A673 (cell line): ENCODE data around the gene SRRM3. TPM values are rescaled to one million over a fixed set of nuclear protein-coding genes. Genes with fewer than 3 reads are reported as not detected.

Experiments used
- BruUV-seq: library from RNA; stranded (reverse); fragments of 400-500 nt; replicated peaks from 2 replicates; lab custom pipeline; 2021; lab: Mats Ljungman, UMichigan
- CTCF ChIA-PET: fragments of 300-600 bp; sonication (Branson Sonifier 250); formaldehyde crosslinking; loops from one replicate; lab custom pipeline; 2022; ENCODE audit warnings: antibody characterized with exemption; lab: Charles Lee
- POLR2A ChIA-PET: fragments of 300-600 bp; sonication (Branson Sonifier 250); formaldehyde crosslinking; loops from one replicate; lab custom pipeline; 2022; ENCODE audit warnings: antibody characterized with exemption; ENCODE audit not compliant: low non-redundant PET; lab: Charles Lee
- DNase-seq: peaks from one replicate; pipeline ENCODE4 v3.0.0-alpha.2; 2015; ENCODE audit warnings: low spot score
- H3K27ac ChIP-seq: fragments of 200-600 bp; sonication (generic); 2 replicates; pipeline ENCODE4 v1.5.1; 2016; ENCODE audit warnings: mixed run types, low read depth, mild to moderate bottlenecking, mixed read lengths, antibody characterized with exemption, low read length; ENCODE audit not compliant: poor library complexity, severe bottlenecking
- H3K27me3 ChIP-seq: fragments of 200-600 bp; sonication (generic); replicated peaks from 2 replicates; pipeline ENCODE4 v1.6.1; 2017; ENCODE audit warnings: mixed run types, low read depth, mild to moderate bottlenecking, mixed read lengths, antibody characterized with exemption, low read length; ENCODE audit not compliant: insufficient read depth, poor library complexity
- H3K36me3 ChIP-seq: fragments of 200-600 bp; sonication (generic); 2 replicates; pipeline ENCODE4 v1.6.1; 2016; ENCODE audit warnings: mixed run types, mild to moderate bottlenecking, mixed read lengths, antibody characterized with exemption, low read length; ENCODE audit not compliant: insufficient read depth, poor library complexity, severe bottlenecking
- H3K4me1 ChIP-seq: fragments of 200-600 bp; sonication (generic); 2 replicates; pipeline ENCODE4 v1.6.1; 2017; ENCODE audit warnings: mixed run types, mild to moderate bottlenecking, mixed read lengths, antibody characterized with exemption, low read length; ENCODE audit not compliant: insufficient read depth, poor library complexity, severe bottlenecking
- H3K4me3 ChIP-seq: fragments of 200-600 bp; sonication (generic); 2 replicates; pipeline ENCODE4 v1.5.1; 2016; ENCODE audit warnings: low read depth, mixed run types, mild to moderate bottlenecking, mixed read lengths, low read length; ENCODE audit not compliant: poor library complexity, severe bottlenecking
- H3K9me3 ChIP-seq: fragments of 200-600 bp; sonication (generic); 2 replicates; pipeline ENCODE4 v1.6.1; 2016; ENCODE audit warnings: mixed run types, low read depth, mild to moderate bottlenecking, mixed read lengths, antibody characterized with exemption, low read length; ENCODE audit not compliant: poor library complexity, severe bottlenecking
- EZH2 ChIP-seq: fragments of 200-600 bp; sonication (generic); IDR thresholded peaks from 2 replicates; pipeline ENCODE4 v1.6.1; 2017; ENCODE audit warnings: borderline replicate concordance, low read depth, mild to moderate bottlenecking, mixed read lengths, antibody characterized with exemption, low read length; ENCODE audit not compliant: poor library complexity, severe bottlenecking
- intact Hi-C: fragments of 100-400 bp; cut with micrococcal nuclease; formaldehyde crosslinking; loops from one replicate; pipeline ENCODE4 v1.10.0; 2022; ENCODE audit not compliant: unreplicated experiment
- total RNA-seq: library from RNA; stranded (reverse); gene quantifications from 2 replicates; pipeline ENCODE4 v1.2.3, GENCODE V29; 2021
- TF ChIP-seq, protein P1 (sequence below): fragments of 300-800, 200-600 bp; sonication (generic); conservative IDR thresholded peaks from 2 replicates; pipeline ENCODE4 v1.5.1; 2017; ENCODE audit warnings: low read depth, mild to moderate bottlenecking, antibody characterized with exemption, low read length, moderate library complexity, mixed read lengths

SRRM3 gene
- total RNA-seq, 1 experiment from 2014 or later = 1.8 TPM

DNA sequence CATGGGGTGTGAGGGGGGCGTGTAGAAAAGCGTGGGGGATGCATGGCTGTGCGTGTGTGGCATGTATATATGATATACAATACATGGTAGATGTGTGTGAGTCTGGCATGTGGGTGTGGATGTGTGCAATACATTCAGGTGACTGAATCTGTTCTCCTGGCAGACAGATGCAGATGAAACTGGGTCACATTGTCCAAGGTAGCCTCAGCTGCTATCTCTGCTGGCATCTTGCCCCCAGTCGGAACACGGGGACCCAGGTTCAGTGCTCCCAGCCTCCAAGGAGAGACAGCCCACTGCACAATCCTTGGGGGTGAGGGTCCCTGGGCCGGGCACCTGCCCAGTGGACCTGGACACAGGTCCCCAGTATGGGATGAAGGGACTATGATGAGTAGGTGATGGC is 12.4 kb upstream of the SRRM3 start:
- ChIA-PET CTCF (no interaction called here), POLR2A (no interaction called here)

DNA sequence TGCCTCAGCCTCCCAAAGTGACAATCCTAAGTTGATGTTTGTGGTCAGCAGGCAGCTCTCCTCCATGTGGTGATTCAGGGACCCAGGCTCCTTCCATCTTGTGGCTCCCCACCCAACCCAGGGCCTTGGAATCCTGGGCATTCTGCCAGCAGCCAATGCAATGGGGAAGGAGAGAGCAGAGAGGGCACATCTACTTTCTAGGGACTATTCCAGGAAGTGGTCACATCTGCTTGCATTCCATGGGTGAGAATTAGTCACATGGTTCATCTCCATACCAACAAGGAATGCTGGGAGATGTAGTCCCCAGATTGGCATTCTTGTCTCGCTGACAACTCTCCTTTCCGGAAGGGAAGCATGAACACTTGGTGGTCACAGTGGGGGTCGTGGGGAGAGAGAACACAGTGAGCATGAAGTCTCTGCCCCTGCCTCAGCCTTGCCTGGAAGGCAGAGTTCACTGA is 9.9 kb upstream of the SRRM3 start:
- TF ChIP-seq EZH2 = no peak
- TF ChIP-seq, protein P1, sequence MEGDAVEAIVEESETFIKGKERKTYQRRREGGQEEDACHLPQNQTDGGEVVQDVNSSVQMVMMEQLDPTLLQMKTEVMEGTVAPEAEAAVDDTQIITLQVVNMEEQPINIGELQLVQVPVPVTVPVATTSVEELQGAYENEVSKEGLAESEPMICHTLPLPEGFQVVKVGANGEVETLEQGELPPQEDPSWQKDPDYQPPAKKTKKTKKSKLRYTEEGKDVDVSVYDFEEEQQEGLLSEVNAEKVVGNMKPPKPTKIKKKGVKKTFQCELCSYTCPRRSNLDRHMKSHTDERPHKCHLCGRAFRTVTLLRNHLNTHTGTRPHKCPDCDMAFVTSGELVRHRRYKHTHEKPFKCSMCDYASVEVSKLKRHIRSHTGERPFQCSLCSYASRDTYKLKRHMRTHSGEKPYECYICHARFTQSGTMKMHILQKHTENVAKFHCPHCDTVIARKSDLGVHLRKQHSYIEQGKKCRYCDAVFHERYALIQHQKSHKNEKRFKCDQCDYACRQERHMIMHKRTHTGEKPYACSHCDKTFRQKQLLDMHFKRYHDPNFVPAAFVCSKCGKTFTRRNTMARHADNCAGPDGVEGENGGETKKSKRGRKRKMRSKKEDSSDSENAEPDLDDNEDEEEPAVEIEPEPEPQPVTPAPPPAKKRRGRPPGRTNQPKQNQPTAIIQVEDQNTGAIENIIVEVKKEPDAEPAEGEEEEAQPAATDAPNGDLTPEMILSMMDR = no peak
- H3K36me3 ChIP-seq = no peaks in the 10 kb centered on the region
- no TSS peak for BruUV-seq
- intact Hi-C loops = no loop called here
- POLR2A ChIA-PET = no interaction called here
- peaks cover 4% of the 10 kb centered on the region for H3K4me1 ChIP-seq
- DNase-seq = peak; percentile 72
- CTCF ChIA-PET = no interaction called here
- H3K27me3 ChIP-seq = no peaks in the 10 kb centered on the region
- H3K4me3 ChIP-seq = no peak overlapping the region
- H3K27ac ChIP-seq = no peak overlapping the region
- H3K9me3 ChIP-seq = no peaks in the 10 kb centered on the region

More for the DNA sequence above, 12.4 kb upstream of the SRRM3 start:
- H3K4me3 ChIP-seq = no peak overlapping the region
- no peaks in the 10 kb centered on the region for H3K27me3 ChIP-seq
- peaks cover 9% of the 10 kb centered on the region for H3K4me1 ChIP-seq
- intact Hi-C loops = no loop called here
- BruUV-seq = no TSS peak
- DNase-seq = no peak
- H3K9me3 ChIP-seq = no peaks in the 10 kb centered on the region
- no peak overlapping the region for H3K27ac ChIP-seq
- H3K36me3 ChIP-seq = no peaks in the 10 kb centered on the region
- TF ChIP-seq, protein P1 = no peak
- no peak for TF ChIP-seq EZH2

DNA sequence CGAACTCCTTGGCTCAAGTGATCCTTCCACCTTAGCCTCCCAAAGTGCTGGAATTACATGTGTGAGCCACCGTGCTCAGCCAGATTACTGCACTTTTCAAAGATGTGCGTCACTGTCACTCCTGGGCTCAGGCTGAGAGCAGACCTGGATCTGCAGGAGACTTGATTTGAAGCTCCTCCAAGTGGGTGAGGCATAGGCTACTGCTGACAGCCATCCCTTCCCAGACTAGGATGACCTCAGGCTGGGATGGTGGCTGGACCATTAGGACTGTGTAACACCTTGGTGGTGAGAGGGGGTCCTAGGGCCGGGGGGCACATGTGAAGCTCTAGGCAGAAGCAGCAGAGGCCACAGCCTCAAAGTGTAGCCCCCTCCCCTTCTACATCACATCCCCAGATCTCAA is 8.2 kb upstream of the SRRM3 start:
- Histone ChIP-seq H3K36me3 (no peaks in the 10 kb centered on the region), H3K4me3 (no peak overlapping the region), H3K27me3 (no peaks in the 10 kb centered on the region), H3K27ac (no peak overlapping the region), H3K9me3 (no peaks in the 10 kb centered on the region), H3K4me1 (no peaks in the 10 kb centered on the region)
- ChIA-PET POLR2A (no interaction called here), CTCF (no interaction called here)
- no TSS peak for BruUV-seq
- intact Hi-C loops = no loop called here
- TF ChIP-seq EZH2 = no peak
- TF ChIP-seq, protein P1 = no peak
- DNase-seq = no peak
